Sigmoid colon (tissue), 4 donors: ENCODE data around the gene MYO9A.

Source experiments
- EP300 ChIP-seq, 4 donors: sonication (generic); formaldehyde crosslinking; IDR thresholded peaks; one replicate each; pipeline ENCODE4 v1.6.1; 2017; ENCODE audit warnings: antibody characterized with exemption in 4 of 4
- POLR2AphosphoS5 ChIP-seq, 4 donors: sonication (generic); formaldehyde crosslinking; IDR thresholded peaks; one replicate each; pipeline ENCODE4 v1.6.1; 2017; ENCODE audit warnings: antibody characterized with exemption in 4 of 4
- TF ChIP-seq, protein P1 (sequence below), 4 experiments: fragments of 450-650 bp in 3 of 4; fragments of 200-600 bp in 1 of 4; IDR thresholded peaks; one replicate each; pipeline ENCODE4 v1.5.1; 2016 to 2019; ENCODE audit warnings: antibody characterized with exemption in 4 of 4, mild to moderate bottlenecking in 3 of 4, moderate library complexity in 2 of 4

DNA sequence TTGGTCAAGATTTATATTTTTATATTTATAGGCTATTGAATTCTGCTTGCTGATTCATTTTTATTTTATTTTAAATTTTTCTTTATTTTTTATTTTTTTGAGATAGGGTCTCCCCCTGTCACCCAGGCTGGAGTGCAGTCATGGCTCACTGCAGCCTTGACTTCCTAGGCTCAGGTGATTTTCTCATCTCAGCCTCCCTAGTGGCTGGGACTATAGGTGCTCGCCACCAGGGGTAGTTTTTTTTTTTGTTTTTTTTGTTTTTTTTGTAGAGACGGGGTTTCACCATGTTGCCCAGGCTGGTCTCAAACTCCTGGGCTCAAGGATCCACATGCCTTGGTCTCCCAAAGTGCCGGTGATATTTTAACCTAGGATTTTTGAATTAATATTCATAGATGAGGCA is 276.4 kb downstream of the MYO9A start:
- TF ChIP-seq, protein P1, sequence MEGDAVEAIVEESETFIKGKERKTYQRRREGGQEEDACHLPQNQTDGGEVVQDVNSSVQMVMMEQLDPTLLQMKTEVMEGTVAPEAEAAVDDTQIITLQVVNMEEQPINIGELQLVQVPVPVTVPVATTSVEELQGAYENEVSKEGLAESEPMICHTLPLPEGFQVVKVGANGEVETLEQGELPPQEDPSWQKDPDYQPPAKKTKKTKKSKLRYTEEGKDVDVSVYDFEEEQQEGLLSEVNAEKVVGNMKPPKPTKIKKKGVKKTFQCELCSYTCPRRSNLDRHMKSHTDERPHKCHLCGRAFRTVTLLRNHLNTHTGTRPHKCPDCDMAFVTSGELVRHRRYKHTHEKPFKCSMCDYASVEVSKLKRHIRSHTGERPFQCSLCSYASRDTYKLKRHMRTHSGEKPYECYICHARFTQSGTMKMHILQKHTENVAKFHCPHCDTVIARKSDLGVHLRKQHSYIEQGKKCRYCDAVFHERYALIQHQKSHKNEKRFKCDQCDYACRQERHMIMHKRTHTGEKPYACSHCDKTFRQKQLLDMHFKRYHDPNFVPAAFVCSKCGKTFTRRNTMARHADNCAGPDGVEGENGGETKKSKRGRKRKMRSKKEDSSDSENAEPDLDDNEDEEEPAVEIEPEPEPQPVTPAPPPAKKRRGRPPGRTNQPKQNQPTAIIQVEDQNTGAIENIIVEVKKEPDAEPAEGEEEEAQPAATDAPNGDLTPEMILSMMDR (IDR thresholded peaks at IDR 0.05), result no peak
- TF ChIP-seq POLR2AphosphoS5 (IDR thresholded peaks at IDR 0.05), result no peak
- TF ChIP-seq EP300 (IDR thresholded peaks at IDR 0.05), result no peak
